ENCODE results near the gene ZNF319. TPM values are rescaled to one million over a fixed set of nuclear protein-coding genes. Genes with fewer than 3 reads are reported as not detected.
A peak's percentile ranks its signal among the peaks of the same experiment; 100 is the strongest.

The ZNF319 gene
- total and polyA plus RNA-seq, 8 donors: 3.5 to 7.0 (median 4.6) TPM

- no peak for DNase-seq
- intact Hi-C loops (cut with DNase I): loop anchor here in 1 of 3 donors (5.0 to 10.0 kb wide), 2 partner anchors 244 to 412 kb away; no protein-coding TSS in a partner anchor
- no peak overlapping the region for H3K27ac ChIP-seq
- no peak for FAIRE-seq
- no peaks in the 10 kb centered on the region for H3K9me3 ChIP-seq
- H3K4me3 ChIP-seq: no peak overlapping the region
- no peak for ATAC-seq
- 96 to 98% methylated on average over 62 of the region's 62 CpGs for WGBS, 2 donors
- peaks cover 8 to 22% (median 13%) of the 10 kb centered on the region in 3 donors for H3K36me3 ChIP-seq
- no peak for TF ChIP-seq CTCF (IDR thresholded peaks at IDR 0.05)
- no peaks in the 10 kb centered on the region for H3K27me3 ChIP-seq
- H3K4me1 ChIP-seq: peaks cover 10 to 28% (median 19%) of the 10 kb centered on the region in 3 donors
Measured at GRCh38 chr16:57996406-57997175, 3.9 kb downstream of the ZNF319 start.

- Histone ChIP-seq H3K4me1 (peaks cover 10 to 27% (median 19%) of the 10 kb centered on the region in 3 donors), H3K4me3 (no peak overlapping the region)
Measured at GRCh38 chr16:57995721-57996405, 4.6 kb downstream of the ZNF319 start.

GRCh38 chr16:57994778-57995177 lies 5.7 kb downstream of the ZNF319 start:
- WGBS, 2 donors: 33 to 39% methylated on average over 4 of the region's 4 CpGs

More at GRCh38 chr16:57995721-57996405, 4.6 kb downstream of the ZNF319 start:
- DNase-seq (no peak), ATAC-seq (no peak), FAIRE-seq (no peak)
- Histone ChIP-seq H3K27me3 (no peaks in the 10 kb centered on the region), H3K9me3 (no peaks in the 10 kb centered on the region), H3K27ac (no peak overlapping the region), H3K36me3 (peaks cover 8 to 22% (median 13%) of the 10 kb centered on the region in 3 donors)
- 87 to 91% methylated on average over 18 of the region's 18 CpGs for WGBS, 2 donors
- intact Hi-C loops (cut with DNase I): loop anchor here in 1 of 3 donors (5.0 to 10.0 kb wide), 2 partner anchors 244 to 411 kb away; no protein-coding TSS in a partner anchor
- TF ChIP-seq CTCF (IDR thresholded peaks at IDR 0.05): no peak

GRCh38 chr16:57994361-57994760 lies 6.1 kb downstream of the ZNF319 start:
- no peaks in the 10 kb centered on the region for H3K27me3 ChIP-seq
- TF ChIP-seq CTCF (IDR thresholded peaks at IDR 0.05): no peak
- ATAC-seq: no peak
- 83 to 85% methylated on average over 4 of the region's 4 CpGs for WGBS, 2 donors
- no peaks in the 10 kb centered on the region for H3K9me3 ChIP-seq
- no peak for DNase-seq
- H3K27ac ChIP-seq: no peak overlapping the region
- no peak overlapping the region for H3K4me3 ChIP-seq
- FAIRE-seq: no peak
- intact Hi-C loops (cut with DNase I): loop anchor here in 1 of 3 donors (10.0 kb wide), 1 partner anchor 410 kb away; no protein-coding TSS in a partner anchor
- H3K36me3 ChIP-seq: peaks cover 8 to 22% (median 13%) of the 10 kb centered on the region in 3 donors
- peaks cover 10 to 24% (median 19%) of the 10 kb centered on the region in 3 donors for H3K4me1 ChIP-seq

More at GRCh38 chr16:57994778-57995177, 5.7 kb downstream of the ZNF319 start:
- Histone ChIP-seq H3K36me3 (peaks cover 8 to 22% (median 13%) of the 10 kb centered on the region in 3 donors), H3K4me1 (peaks cover 10 to 27% (median 19%) of the 10 kb centered on the region in 3 donors), H3K4me3 (no peak overlapping the region), H3K27ac (no peak overlapping the region), H3K27me3 (no peaks in the 10 kb centered on the region), H3K9me3 (no peaks in the 10 kb centered on the region)
- FAIRE-seq: no peak
- peak in 2 of 4 donors; percentile 25 to 43 for ATAC-seq
- no peak for TF ChIP-seq CTCF (IDR thresholded peaks at IDR 0.05)
- peak in 2 of 6 donors; percentile 41 to 44 for DNase-seq
- intact Hi-C loops (cut with DNase I): loop anchor here in 1 of 3 donors (5.0 to 10.0 kb wide), 2 partner anchors 242 to 410 kb away; no protein-coding TSS in a partner anchor
